HUES64 (cell line): ENCODE measurements around the gene NFKBIE.
A peak's percentile ranks its signal among the peaks of the same experiment; 100 is the strongest.

Source experiments
- H3K27ac ChIP-seq: 2 replicates; pipeline ENCODE4 v1.7.0; 2013; ENCODE audit warnings: low read depth, low read length, inconsistent platforms
- H3K27me3 ChIP-seq: 2 replicates; pipeline ENCODE4 v1.6.1; 2013; ENCODE audit warnings: mild to moderate bottlenecking, low read length; ENCODE audit not compliant: insufficient read depth
- H3K36me3 ChIP-seq: 2 replicates; pipeline ENCODE4 v1.6.1; 2013; ENCODE audit warnings: mild to moderate bottlenecking, low read length; ENCODE audit not compliant: insufficient read depth
- H3K4me1 ChIP-seq: 2 replicates; pipeline ENCODE4 v1.6.1; 2013; ENCODE audit warnings: mild to moderate bottlenecking, low read length, moderate library complexity; ENCODE audit not compliant: insufficient read depth
- H3K4me3 ChIP-seq: 2 replicates; pipeline ENCODE4 v1.5.1; 2013; ENCODE audit warnings: mild to moderate bottlenecking, low read length, moderate library complexity
- H3K9ac ChIP-seq: 2 replicates; pipeline ENCODE4 v1.6.1; 2013; ENCODE audit warnings: mild to moderate bottlenecking, low read depth, low read length
- H3K9me3 ChIP-seq: 2 replicates; pipeline ENCODE4 v1.6.1; 2013; ENCODE audit warnings: low read depth, low read length; ENCODE audit not compliant: insufficient read depth
- WGBS: fragments of 150-250, 120-280 bp; methylation state at CpG from one replicate; pipeline ENCODE4 v1.1.7; 2013; ENCODE audit warnings: missing lambda C conversion rate; 5-methylcytosine and 5-hydroxymethylcytosine counted together

NFKBIE gene

GRCh38 chr6:44278774-44279697, 13.7 kb upstream of the NFKBIE start:
- no peaks in the 10 kb centered on the region for H3K9me3 ChIP-seq
- no peak overlapping the region for H3K27ac ChIP-seq
- 69% methylated on average over 9 of the region's 9 CpGs for WGBS
- no peaks in the 10 kb centered on the region for H3K4me1 ChIP-seq
- no peak overlapping the region for H3K9ac ChIP-seq
- peaks cover 57% of the 10 kb centered on the region for H3K27me3 ChIP-seq
- H3K4me3 ChIP-seq: no peak overlapping the region
- H3K36me3 ChIP-seq: no peaks in the 10 kb centered on the region

DNA sequence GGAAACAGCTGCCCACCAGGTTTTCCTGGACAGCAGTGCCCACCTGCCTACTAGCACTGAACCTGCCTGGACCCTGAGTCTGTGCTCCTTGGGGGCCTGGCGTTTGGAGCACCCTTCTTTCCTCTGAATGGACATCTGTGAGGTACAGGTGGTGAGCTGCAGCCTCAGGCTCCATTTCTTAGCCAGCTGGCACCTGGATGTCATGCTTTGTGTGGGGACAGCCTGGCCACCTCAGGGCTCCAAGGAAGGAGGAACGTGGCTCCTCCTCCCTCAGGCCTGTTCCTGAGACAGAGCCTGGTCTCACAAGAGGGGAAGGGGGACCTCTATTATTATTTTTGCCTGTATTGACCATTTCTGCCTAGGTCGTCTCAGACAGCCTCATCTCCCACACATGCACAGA, 13.0 kb upstream of the NFKBIE start:
- H3K4me1 ChIP-seq: no peaks in the 10 kb centered on the region
- no peak overlapping the region for H3K9ac ChIP-seq
- no peak overlapping the region for H3K27ac ChIP-seq
- H3K27me3 ChIP-seq: peaks cover 51% of the 10 kb centered on the region
- no peaks in the 10 kb centered on the region for H3K9me3 ChIP-seq
- 62% methylated on average over 2 of the region's 3 CpGs for WGBS
- no peaks in the 10 kb centered on the region for H3K36me3 ChIP-seq
- H3K4me3 ChIP-seq: no peak overlapping the region

DNA sequence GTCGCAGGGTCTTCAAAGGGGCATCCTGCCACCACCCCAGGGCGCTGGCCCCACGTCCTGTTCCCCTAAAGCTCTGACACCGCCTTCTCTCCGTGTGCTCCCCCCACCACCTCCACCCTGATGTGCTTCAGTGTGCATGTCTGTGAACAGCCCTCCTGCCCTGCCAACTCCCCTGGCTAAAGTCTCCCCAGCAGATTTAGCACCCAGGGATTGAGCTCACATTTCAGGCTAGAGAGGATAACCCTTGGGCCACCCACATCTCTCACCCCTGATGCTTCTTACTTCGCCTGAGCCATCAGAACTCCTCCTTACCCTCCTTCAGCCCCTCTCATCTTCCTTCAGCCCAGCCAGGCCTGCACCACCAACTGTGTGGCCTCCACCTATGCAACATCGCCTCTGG, 12.4 kb upstream of the NFKBIE start:
- no peak overlapping the region for H3K4me3 ChIP-seq
- H3K9ac ChIP-seq: no peak overlapping the region
- no peaks in the 10 kb centered on the region for H3K36me3 ChIP-seq
- no peaks in the 10 kb centered on the region for H3K4me1 ChIP-seq
- peaks cover 53% of the 10 kb centered on the region for H3K27me3 ChIP-seq
- no peaks in the 10 kb centered on the region for H3K9me3 ChIP-seq
- no peak overlapping the region for H3K27ac ChIP-seq
- WGBS: 85% methylated on average over 7 of the region's 7 CpGs

DNA sequence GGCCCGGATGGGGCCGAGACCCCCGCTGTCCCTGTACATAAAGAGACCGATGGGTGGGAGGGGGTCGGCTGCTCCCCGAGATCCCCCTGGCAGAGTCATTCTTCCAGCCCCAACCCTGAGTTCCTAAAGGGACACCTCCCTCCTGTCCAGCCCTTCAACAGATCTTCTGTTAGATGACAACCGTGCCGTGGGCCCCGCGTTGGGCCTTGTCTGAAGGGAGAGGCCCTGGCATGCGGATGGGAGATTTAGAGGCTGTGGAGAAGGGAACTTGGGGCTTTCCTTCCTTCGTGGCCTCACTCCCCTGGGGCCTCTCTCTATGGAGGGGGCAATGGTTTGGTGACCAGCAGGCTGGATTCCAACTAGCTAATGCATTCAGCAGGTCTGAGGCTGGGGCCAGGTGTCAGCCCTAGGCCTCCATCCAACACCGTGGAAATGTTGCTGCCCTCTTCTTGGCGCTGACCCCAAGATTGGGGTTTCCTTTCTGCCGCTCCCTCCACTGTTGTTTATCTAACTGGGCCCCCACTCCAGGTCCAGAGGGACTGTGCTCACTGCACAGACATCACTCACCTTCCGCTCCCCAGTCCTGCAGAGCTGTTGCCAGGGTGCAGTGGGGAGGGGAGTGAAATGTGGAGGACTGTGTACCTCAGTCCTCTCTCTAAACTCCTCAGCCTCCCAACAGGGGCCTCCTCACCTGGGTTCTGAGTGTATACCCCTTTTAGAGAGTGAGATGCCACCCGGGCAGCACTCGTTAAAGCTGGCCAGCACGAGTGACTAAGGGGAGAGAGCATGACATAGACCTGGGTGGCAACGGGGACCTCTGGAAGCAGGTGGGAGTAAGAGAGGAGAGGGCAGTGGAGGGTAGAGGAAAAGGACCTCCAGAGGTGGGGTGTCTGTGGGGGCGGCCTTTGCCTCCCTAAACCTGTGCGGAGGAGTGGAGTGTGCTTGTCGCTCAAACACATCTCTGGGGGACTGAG, 11.6 kb upstream of the NFKBIE start:
- H3K9ac ChIP-seq: no peak overlapping the region
- no peaks in the 10 kb centered on the region for H3K9me3 ChIP-seq
- H3K36me3 ChIP-seq: no peaks in the 10 kb centered on the region
- H3K4me3 ChIP-seq: no peak overlapping the region
- H3K27ac ChIP-seq: no peak overlapping the region
- no peaks in the 10 kb centered on the region for H3K4me1 ChIP-seq
- WGBS: 85% methylated on average over 23 of the region's 23 CpGs
- peaks cover 56% of the 10 kb centered on the region for H3K27me3 ChIP-seq

DNA sequence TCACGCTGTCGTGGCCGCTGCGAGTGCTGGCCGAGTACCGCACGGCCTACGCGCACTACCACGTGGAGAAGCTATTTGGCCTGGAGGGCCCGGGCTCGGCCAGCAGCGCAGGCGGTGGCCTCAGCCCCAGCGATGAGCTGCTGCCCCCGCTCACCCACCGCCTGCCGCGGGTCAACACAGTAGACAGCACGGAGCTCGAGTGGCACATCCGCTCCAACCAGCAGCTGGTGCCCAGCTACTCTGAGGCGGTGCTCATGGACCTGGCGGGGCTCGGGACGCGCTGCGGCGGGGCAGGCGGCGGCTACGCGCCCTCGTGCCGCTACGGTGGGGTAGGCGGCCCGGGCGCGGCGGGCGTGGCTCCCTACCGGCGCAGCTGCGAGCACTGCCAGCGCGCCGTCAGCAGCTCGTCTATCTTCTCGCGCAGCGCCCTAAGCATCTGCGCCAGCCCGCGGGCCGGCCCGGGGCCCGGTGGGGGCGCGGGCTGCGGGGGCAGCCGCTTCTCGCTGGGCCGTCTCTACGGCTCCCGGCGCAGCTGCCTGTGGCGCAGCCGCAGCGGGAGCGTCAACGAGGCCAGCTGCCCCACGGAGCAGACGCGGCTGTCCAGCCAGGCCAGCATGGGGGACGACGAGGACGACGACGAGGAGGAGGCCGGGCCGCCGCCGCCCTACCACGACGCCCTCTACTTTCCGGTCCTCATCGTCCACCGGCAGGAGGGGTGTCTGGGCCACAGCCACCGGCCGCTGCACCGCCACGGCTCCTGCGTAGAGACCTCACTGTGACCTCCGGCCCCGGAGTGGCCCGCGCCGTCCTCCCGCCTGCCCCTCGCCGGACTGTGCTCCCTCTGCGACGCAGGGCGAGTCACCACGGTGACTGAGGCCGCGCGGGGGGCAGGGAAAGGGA, 10.6 kb upstream of the NFKBIE start:
- no peaks in the 10 kb centered on the region for H3K9me3 ChIP-seq
- peak overlapping the region; percentile 36 for H3K4me3 ChIP-seq
- peaks cover 61% of the 10 kb centered on the region for H3K27me3 ChIP-seq
- 14% methylated on average over 109 of the region's 109 CpGs for WGBS
- H3K27ac ChIP-seq: no peak overlapping the region
- no peaks in the 10 kb centered on the region for H3K36me3 ChIP-seq
- no peak overlapping the region for H3K9ac ChIP-seq
- H3K4me1 ChIP-seq: peaks cover 5% of the 10 kb centered on the region

DNA sequence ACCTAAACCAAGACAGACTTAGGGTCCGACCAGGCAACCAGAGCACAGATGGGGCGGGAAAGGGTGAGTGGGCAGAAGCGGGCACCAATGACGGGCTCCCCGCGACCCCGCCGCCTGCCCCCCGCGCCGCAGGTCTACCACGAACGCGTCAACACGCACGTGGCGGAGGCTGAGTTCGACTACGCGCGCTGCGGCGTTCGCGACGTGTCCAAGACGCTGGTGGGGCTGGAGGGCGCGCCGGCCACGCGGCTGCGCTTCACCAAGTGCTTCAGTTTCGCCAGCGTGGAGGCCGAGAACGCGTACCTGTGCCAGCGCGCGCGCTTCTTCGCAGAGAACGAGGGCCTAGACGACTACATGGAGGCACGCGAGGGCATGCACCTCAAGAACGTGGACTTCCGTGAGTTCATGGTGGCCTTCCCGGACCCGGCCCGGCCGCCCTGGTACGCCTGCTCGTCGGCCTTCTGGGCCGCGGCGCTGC, 10.0 kb upstream of the NFKBIE start:
- Histone ChIP-seq H3K9me3 (no peaks in the 10 kb centered on the region), H3K27me3 (peaks cover 61% of the 10 kb centered on the region), H3K27ac (no peak overlapping the region), H3K4me1 (peaks cover 5% of the 10 kb centered on the region), H3K4me3 (no peak overlapping the region), H3K9ac (no peak overlapping the region), H3K36me3 (no peaks in the 10 kb centered on the region)
- 89% methylated on average over 59 of the region's 59 CpGs for WGBS

- Histone ChIP-seq H3K4me1 (peaks cover 9% of the 10 kb centered on the region), H3K36me3 (no peaks in the 10 kb centered on the region), H3K4me3 (no peak overlapping the region), H3K27ac (no peak overlapping the region), H3K9ac (no peak overlapping the region), H3K9me3 (no peaks in the 10 kb centered on the region), H3K27me3 (peaks cover 72% of the 10 kb centered on the region)
- WGBS: 85% methylated on average over 1 of the region's 1 CpG
Measured at GRCh38 chr6:44273617-44274016, 8.3 kb upstream of the NFKBIE start.

GRCh38 chr6:44272999-44273566, 7.7 kb upstream of the NFKBIE start:
- H3K4me1 ChIP-seq: peaks cover 13% of the 10 kb centered on the region
- no peak overlapping the region for H3K27ac ChIP-seq
- no peaks in the 10 kb centered on the region for H3K9me3 ChIP-seq
- WGBS: 91% methylated on average over 22 of the region's 23 CpGs
- no peak overlapping the region for H3K9ac ChIP-seq
- no peak overlapping the region for H3K4me3 ChIP-seq
- H3K27me3 ChIP-seq: peaks cover 69% of the 10 kb centered on the region
- H3K36me3 ChIP-seq: no peaks in the 10 kb centered on the region

GRCh38 chr6:44272529-44272928, 7.2 kb upstream of the NFKBIE start:
- Histone ChIP-seq H3K9ac (no peak overlapping the region), H3K9me3 (no peaks in the 10 kb centered on the region), H3K27ac (no peak overlapping the region), H3K27me3 (peaks cover 64% of the 10 kb centered on the region), H3K4me3 (no peak overlapping the region), H3K4me1 (peaks cover 13% of the 10 kb centered on the region), H3K36me3 (no peaks in the 10 kb centered on the region)
- WGBS: 90% methylated on average over 3 of the region's 3 CpGs

GRCh38 chr6:44271914-44272313, 6.6 kb upstream of the NFKBIE start:
- Histone ChIP-seq H3K9me3 (no peaks in the 10 kb centered on the region), H3K9ac (no peak overlapping the region), H3K27me3 (peaks cover 58% of the 10 kb centered on the region), H3K27ac (no peak overlapping the region), H3K4me3 (no peak overlapping the region), H3K36me3 (no peaks in the 10 kb centered on the region), H3K4me1 (peaks cover 13% of the 10 kb centered on the region)
- WGBS: 73% methylated on average over 3 of the region's 3 CpGs
